ENCODE results near the gene TLE4. TPM values are rescaled to one million over a fixed set of nuclear protein-coding genes. Genes with fewer than 3 reads are reported as not detected.

TLE4 gene
- total and polyA plus RNA-seq, 2 donors (not counting 1 experiment from before 2014, with no cell fraction given) = 34.7 to 57.3 TPM

- Histone ChIP-seq H3K4me2 (replicated peaks; ENCODE audit: low read depth, low read length, poor library complexity, severe bottlenecking) (no peak overlapping the region), H3K9ac (ENCODE audit: low read length) (no peak overlapping the region), H3K27ac (ENCODE audit: low read length in 2 of 2) (no peak overlapping the region), H3K79me2 (ENCODE audit: control insufficient read depth, insufficient read depth, low read length) (peaks cover 13% of the 10 kb centered on the region), H3K27me3 (replicated peaks in 1 of 4; ENCODE audit: control extremely low read depth in 1 of 4, control insufficient read depth in 3 of 4, insufficient read depth in 4 of 4, low read length in 3 of 4) (no peaks in the 10 kb centered on the region), H3K4me3 (ENCODE audit: control extremely low read depth in 1 of 5, extremely low read depth in 1 of 5, insufficient read depth in 1 of 5, low read depth in 2 of 5, low read length in 4 of 5) (no peak overlapping the region), H2AFZ (ENCODE audit: insufficient read depth, low read depth, low read length, poor library complexity, severe bottlenecking) (no peak overlapping the region), H3K36me3 (replicated peaks in 1 of 2; ENCODE audit: control extremely low read depth in 1 of 2, control insufficient read depth in 1 of 2, extremely low read depth in 1 of 2, insufficient read depth in 2 of 2, low read length in 1 of 2) (peaks cover 0 to 5% of the 10 kb centered on the region in 2 experiments), H3K9me3 (ENCODE audit: control extremely low read depth in 1 of 3, control insufficient read depth in 2 of 3, insufficient read depth in 1 of 3, low read length in 2 of 3) (no peaks in the 10 kb centered on the region), H3K4me1 (ENCODE audit: control insufficient read depth in 2 of 2, insufficient read depth in 2 of 2, low read length in 2 of 2) (peaks cover 11 to 14% of the 10 kb centered on the region in 2 donors), H4K20me1 (ENCODE audit: control insufficient read depth, insufficient read depth, low read length, poor library complexity, severe bottlenecking) (peaks cover 32% of the 10 kb centered on the region)
- Mint-ChIP-seq H3K27ac (no peak overlapping the region), H3K27me3 (no peaks in the 10 kb centered on the region), H3K9me3 (ENCODE audit: insufficient read depth) (no peaks in the 10 kb centered on the region), H3K4me3 (no peak overlapping the region), H3K4me1 (peaks cover 46% of the 10 kb centered on the region)
- ChIA-PET CTCF (no interaction called here), POLR2A (no interaction called here)
- WGBS (ENCODE audit: insufficient coverage) = no CpG with 5 or more reads among the region's 1 CpG
- intact Hi-C loops (cut with micrococcal nuclease) = no loop called here
- ATAC-seq (ENCODE audit: low read depth) (no peak), DNase-seq (no peak)
- no peak for TF ChIP-seq EZH2 (IDR thresholded peaks at IDR 0.05; ENCODE audit: borderline replicate concordance, insufficient read depth, low read depth, low read length, poor library complexity, severe bottlenecking)
- TF ChIP-seq CTCF (IDR thresholded peaks at IDR 0.05) = no peak
Measured at GRCh38 chr9:79685577-79685976, 113.8 kb downstream of the TLE4 start.

- CTCF ChIA-PET = no interaction called here
- WGBS (ENCODE audit: insufficient coverage) = 79% methylated on average over 8 of the region's 8 CpGs
- Mint-ChIP-seq H3K27me3 (no peaks in the 10 kb centered on the region), H3K9me3 (ENCODE audit: insufficient read depth) (no peaks in the 10 kb centered on the region), H3K4me1 (peaks cover 40% of the 10 kb centered on the region), H3K27ac (no peak overlapping the region), H3K4me3 (no peak overlapping the region)
- DNase-seq = no peak
- H3K4me1 ChIP-seq (ENCODE audit: control insufficient read depth in 2 of 2, insufficient read depth in 2 of 2, low read length in 2 of 2) = peaks cover 11 to 14% of the 10 kb centered on the region in 2 donors
- no peak overlapping the region for H3K27ac ChIP-seq (ENCODE audit: low read length in 2 of 2)
- H3K9ac ChIP-seq (ENCODE audit: low read length) = no peak overlapping the region
- no peak for TF ChIP-seq EZH2 (IDR thresholded peaks at IDR 0.05; ENCODE audit: borderline replicate concordance, insufficient read depth, low read depth, low read length, poor library complexity, severe bottlenecking)
- no peak for TF ChIP-seq CTCF (IDR thresholded peaks at IDR 0.05)
- peaks cover 13% of the 10 kb centered on the region for H3K79me2 ChIP-seq (ENCODE audit: control insufficient read depth, insufficient read depth, low read length)
- peaks cover 0 to 5% of the 10 kb centered on the region in 2 experiments for H3K36me3 ChIP-seq (replicated peaks in 1 of 2; ENCODE audit: control extremely low read depth in 1 of 2, control insufficient read depth in 1 of 2, extremely low read depth in 1 of 2, insufficient read depth in 2 of 2, low read length in 1 of 2)
- no peak for ATAC-seq (ENCODE audit: low read depth)
- no peak overlapping the region for H3K4me3 ChIP-seq (ENCODE audit: control extremely low read depth in 1 of 5, extremely low read depth in 1 of 5, insufficient read depth in 1 of 5, low read depth in 2 of 5, low read length in 4 of 5)
- H2AFZ ChIP-seq (ENCODE audit: insufficient read depth, low read depth, low read length, poor library complexity, severe bottlenecking) = no peak overlapping the region
- no peaks in the 10 kb centered on the region for H3K27me3 ChIP-seq (replicated peaks in 1 of 4; ENCODE audit: control extremely low read depth in 1 of 4, control insufficient read depth in 3 of 4, insufficient read depth in 4 of 4, low read length in 3 of 4)
- no peaks in the 10 kb centered on the region for H3K9me3 ChIP-seq (ENCODE audit: control extremely low read depth in 1 of 3, control insufficient read depth in 2 of 3, insufficient read depth in 1 of 3, low read length in 2 of 3)
- peaks cover 31% of the 10 kb centered on the region for H4K20me1 ChIP-seq (ENCODE audit: control insufficient read depth, insufficient read depth, low read length, poor library complexity, severe bottlenecking)
- POLR2A ChIA-PET = no interaction called here
- no peak overlapping the region for H3K4me2 ChIP-seq (replicated peaks; ENCODE audit: low read depth, low read length, poor library complexity, severe bottlenecking)
- intact Hi-C loops (cut with micrococcal nuclease) = no loop called here
Measured at GRCh38 chr9:79686381-79687130, 114.8 kb downstream of the TLE4 start.

Measured in B cell (primary cell).